IMR-90 (cell line): ENCODE results near the gene DNMT3L. TPM values are rescaled to one million over a fixed set of nuclear protein-coding genes. Genes with fewer than 3 reads are reported as not detected.

Source experiments
- ATAC-seq: fragments of 200-7000 bp; cut with Tn5 transposase; 2 replicates; pipeline ENCODE4 v1.9.1; 2020; ENCODE audit warnings: low read depth, mild to moderate bottlenecking, moderate library complexity
- BruUV-seq: library from RNA; stranded (reverse); fragments of 400-500 nt; replicated peaks from 2 replicates; lab custom pipeline; 2021; lab: Mats Ljungman, UMichigan
- CTCF ChIA-PET: fragments of 300-600 bp; formaldehyde crosslinking; extraction: SDS; loops from one replicate; lab custom pipeline; 2021; ENCODE audit warnings: antibody characterized with exemption; lab: Yijun Ruan, JAX
- POLR2A ChIA-PET: fragments of 300-600 bp; sonication (Branson Sonifier 250); formaldehyde crosslinking; loops from one replicate; lab custom pipeline; 2022; ENCODE audit warnings: antibody characterized with exemption; ENCODE audit not compliant: unreplicated experiment; lab: Charles Lee
- DNase-seq: peaks from one replicate; pipeline ENCODE4 v3.0.0; 2013
- H2AFZ ChIP-seq: replicated peaks from 2 replicates; pipeline ENCODE3; 2013; ENCODE audit warnings: low read length, mild to moderate bottlenecking; ENCODE audit not compliant: poor library complexity
- H2AK5ac ChIP-seq: 2 replicates; pipeline ENCODE4 v1.6.1; 2013; ENCODE audit warnings: low read depth, low read length, inconsistent platforms
- H2AK9ac ChIP-seq: replicated peaks from 2 replicates; pipeline ENCODE3; 2013; ENCODE audit warnings: mild to moderate bottlenecking, low read depth, low read length, moderate library complexity; ENCODE audit not compliant: poor library complexity
- H2BK120ac ChIP-seq: 2 replicates; pipeline ENCODE4 v1.6.1; 2013; ENCODE audit warnings: low read depth, low read length, inconsistent platforms
- H2BK15ac ChIP-seq: 3 replicates; pipeline ENCODE4 v1.6.1; 2013; ENCODE audit warnings: low read depth, low read length, inconsistent platforms
- H2BK20ac ChIP-seq: 2 replicates; pipeline ENCODE4 v1.6.1; 2013; ENCODE audit warnings: low read depth, mild to moderate bottlenecking, inconsistent platforms, low read length, moderate library complexity
- H2BK5ac ChIP-seq: 2 replicates; pipeline ENCODE4 v1.6.1; 2013; ENCODE audit warnings: mild to moderate bottlenecking, low read depth, low read length, inconsistent platforms; ENCODE audit not compliant: poor library complexity, severe bottlenecking
- H3K14ac ChIP-seq: replicated peaks from 2 replicates; pipeline ENCODE4 v1.6.1; 2013; ENCODE audit warnings: low read depth, low read length, inconsistent platforms
- H3K18ac ChIP-seq: 2 replicates; pipeline ENCODE4 v1.6.1; 2013; ENCODE audit warnings: low read depth, low read length, control low read depth
- H3K23ac ChIP-seq: 2 replicates; pipeline ENCODE4 v1.6.1; 2013; ENCODE audit warnings: low read depth, low read length, inconsistent platforms
- H3K27ac ChIP-seq: 2 replicates; pipeline ENCODE4 v1.5.1; 2013; ENCODE audit warnings: mild to moderate bottlenecking, control low read depth, low read length; ENCODE audit not compliant: insufficient read depth
- H3K27me3 ChIP-seq: 2 replicates; pipeline ENCODE4 v1.6.1; 2013; ENCODE audit warnings: low read length; ENCODE audit not compliant: control insufficient read depth, insufficient read depth
- H3K36me3 ChIP-seq: 2 replicates; pipeline ENCODE4 v1.6.1; 2013; ENCODE audit warnings: low read length, mixed read lengths; ENCODE audit not compliant: control insufficient read depth, insufficient read depth
- H3K4ac ChIP-seq: 2 replicates; pipeline ENCODE4 v1.6.1; 2013; ENCODE audit warnings: low read depth, low read length, inconsistent platforms
- H3K4me1 ChIP-seq: 2 replicates; pipeline ENCODE4 v1.6.1; 2013; ENCODE audit warnings: low read length, mixed read lengths; ENCODE audit not compliant: control insufficient read depth, insufficient read depth
- H3K4me2 ChIP-seq: 2 replicates; pipeline ENCODE4 v1.6.1; 2013; ENCODE audit warnings: low read depth, mild to moderate bottlenecking, control low read depth, low read length, moderate library complexity
- H3K4me3 ChIP-seq: 2 replicates; pipeline ENCODE4 v1.5.1; 2013; ENCODE audit warnings: low read depth, mild to moderate bottlenecking, control low read depth, low read length, moderate library complexity; ENCODE audit not compliant: insufficient read depth
- H3K56ac ChIP-seq: 2 replicates; pipeline ENCODE4 v1.6.1; 2013; ENCODE audit warnings: low read length, inconsistent platforms; ENCODE audit not compliant: insufficient read depth; ENCODE audit errors: extremely low read depth
- H3K79me1 ChIP-seq, 2 experiments: 2 replicates each; pipeline ENCODE4 v1.6.1; 2013; ENCODE audit warnings: low read length in 2 of 2, inconsistent platforms in 1 of 2, low read depth in 1 of 2
- H3K9ac ChIP-seq: 2 replicates; pipeline ENCODE4 v1.6.1; 2013; ENCODE audit warnings: low read depth, low read length, control low read depth
- H3K9me1 ChIP-seq: 2 replicates; pipeline ENCODE4 v1.6.1; 2013; ENCODE audit warnings: low read length, inconsistent platforms; ENCODE audit not compliant: insufficient read depth
- H3K9me3 ChIP-seq: 2 replicates; pipeline ENCODE4 v1.6.1; 2013; ENCODE audit warnings: low read length; ENCODE audit not compliant: control insufficient read depth, insufficient read depth
- H4K20me1 ChIP-seq: 2 replicates; pipeline ENCODE4 v1.6.1; 2013; ENCODE audit warnings: low read length, inconsistent platforms; ENCODE audit not compliant: insufficient read depth
- H4K5ac ChIP-seq: 2 replicates; pipeline ENCODE4 v1.6.1; 2013; ENCODE audit warnings: mild to moderate bottlenecking, low read depth, low read length, control low read depth
- H4K8ac ChIP-seq, 2 experiments: 2 replicates each; pipeline ENCODE4 v1.6.1; 2013; ENCODE audit warnings: low read depth in 2 of 2, low read length in 2 of 2, control low read depth in 1 of 2, inconsistent platforms in 1 of 2
- H4K91ac ChIP-seq: 2 replicates; pipeline ENCODE4 v1.6.1; 2013; ENCODE audit warnings: low read depth, low read length, inconsistent platforms; ENCODE audit not compliant: insufficient read depth
- BHLHE40 ChIP-seq: fragments of 150-350 bp; IDR thresholded peaks from 2 replicates; pipeline ENCODE4 v1.6.1; 2016; ENCODE audit warnings: mild to moderate bottlenecking, low read depth, low read length
- CEBPB ChIP-seq: IDR thresholded peaks from 2 replicates; pipeline ENCODE4 v1.6.1; 2012; ENCODE audit warnings: low read depth, low read length, improper control_type of control experiment
- CHD1 ChIP-seq: IDR thresholded peaks from 2 replicates; pipeline ENCODE4 v1.6.1; 2012; ENCODE audit warnings: low read depth, low read length, improper control_type of control experiment
- FOS ChIP-seq: fragments of 150-350 bp; IDR thresholded peaks from 2 replicates; pipeline ENCODE4 v1.6.1; 2016; ENCODE audit warnings: low read depth, low read length
- MAFK ChIP-seq: IDR thresholded peaks from 2 replicates; pipeline ENCODE4 v1.6.1; 2012; ENCODE audit warnings: low read depth, low read length, improper control_type of control experiment
- MAZ ChIP-seq: IDR thresholded peaks from 2 replicates; pipeline ENCODE4 v1.6.1; 2012; ENCODE audit warnings: low read depth, mild to moderate bottlenecking, low read length, improper control_type of control experiment, moderate library complexity, borderline replicate concordance
- MXI1 ChIP-seq: IDR thresholded peaks from 2 replicates; pipeline ENCODE4 v1.6.1; 2012; ENCODE audit warnings: low read depth, mild to moderate bottlenecking, low read length, moderate library complexity, borderline replicate concordance
- NFE2L2 ChIP-seq: fragments of 150-350 bp; IDR thresholded peaks from 2 replicates; pipeline ENCODE4 v1.6.1; 2016; ENCODE audit warnings: low read depth, mild to moderate bottlenecking, low read length
- POLR2A ChIP-seq: IDR thresholded peaks from 2 replicates; pipeline ENCODE4 v1.6.1; 2012; ENCODE audit warnings: mild to moderate bottlenecking, low read depth, low read length
- RAD21 ChIP-seq: IDR thresholded peaks from 2 replicates; pipeline ENCODE4 v1.6.1; 2012; ENCODE audit warnings: low read length, improper control_type of control experiment
- RCOR1 ChIP-seq: IDR thresholded peaks from 2 replicates; pipeline ENCODE4 v1.6.1; 2012; ENCODE audit warnings: mild to moderate bottlenecking, low read length, improper control_type of control experiment; ENCODE audit not compliant: insufficient replicate concordance
- RFX5 ChIP-seq: IDR thresholded peaks from 2 replicates; pipeline ENCODE4 v1.8.0; 2012; ENCODE audit warnings: low read depth, mild to moderate bottlenecking, low read length, moderate library complexity
- SMC3 ChIP-seq: fragments of 150-350 bp; IDR thresholded peaks from 2 replicates; pipeline ENCODE4 v1.6.1; 2016; ENCODE audit warnings: low read depth, mild to moderate bottlenecking, antibody characterized with exemption, low read length, moderate library complexity
- WGBS, 2 experiments: methylation state at CpG; one replicate each; pipeline versions ENCODE4 v1.1.5 to v1.1.7; 2013; ENCODE audit warnings: missing lambda C conversion rate in 2 of 2; ENCODE audit not compliant: insufficient read length in 1 of 2; ENCODE audit errors: extremely low coverage in 2 of 2; 5-methylcytosine and 5-hydroxymethylcytosine counted together
- dilution Hi-C: fragments of 300-500 bp; cut with HindIII; formaldehyde crosslinking; loops from one replicate; pipeline ENCODE4 v1.14.3; 2018; ENCODE audit warnings: low sequenced_read_pairs; ENCODE audit not compliant: unreplicated experiment
- in situ Hi-C: fragments of 300-500 bp; cut with MboI; formaldehyde crosslinking; loops from 3 replicates; pipeline ENCODE4 v1.14.3; 2019; ENCODE audit warnings: low sequenced_read_pairs, inconsistent platforms, mixed read lengths
- intact Hi-C: fragments of 100-400 bp; cut with micrococcal nuclease; formaldehyde crosslinking; loops from 2 replicates; pipeline ENCODE4 v1.10.0; 2022
- polyA plus RNA-seq, 3 experiments: library from polyadenylated mRNA; depleted of rRNA; stranded (reverse); fragments of >200 nt; gene quantifications; 2 replicates each; pipeline ENCODE4 v1.2.3, GENCODE V29; 2012; ENCODE audit warnings: low replicate concordance in 1 of 3
- total RNA-seq: library from RNA; depleted of rRNA; stranded (reverse); fragments of >200 nt; gene quantifications from 2 replicates; pipeline ENCODE4 v1.2.3, GENCODE V29; 2012
- TF ChIP-seq, protein P1 (sequence below): conservative IDR thresholded peaks from 2 replicates; pipeline ENCODE4 v1.5.1; 2012; ENCODE audit warnings: mild to moderate bottlenecking, low read depth, low read length, improper control_type of control experiment
- TF ChIP-seq, protein P2 (sequence below): fragments of 150-350 bp; IDR thresholded peaks from 2 replicates; pipeline ENCODE4 v1.6.1; 2016; ENCODE audit warnings: low read depth, mild to moderate bottlenecking, low read length, moderate library complexity, borderline replicate concordance
- TF ChIP-seq, protein P3 (sequence below): fragments of 150-350 bp; IDR thresholded peaks from 2 replicates; pipeline ENCODE4 v1.6.1; 2017; ENCODE audit warnings: mild to moderate bottlenecking, antibody characterized with exemption, low read length, low read depth

DNMT3L gene
- total and polyA plus RNA-seq, 2 of the 4 experiments (the other 2 are of a cell fraction), result not detected

DNA sequence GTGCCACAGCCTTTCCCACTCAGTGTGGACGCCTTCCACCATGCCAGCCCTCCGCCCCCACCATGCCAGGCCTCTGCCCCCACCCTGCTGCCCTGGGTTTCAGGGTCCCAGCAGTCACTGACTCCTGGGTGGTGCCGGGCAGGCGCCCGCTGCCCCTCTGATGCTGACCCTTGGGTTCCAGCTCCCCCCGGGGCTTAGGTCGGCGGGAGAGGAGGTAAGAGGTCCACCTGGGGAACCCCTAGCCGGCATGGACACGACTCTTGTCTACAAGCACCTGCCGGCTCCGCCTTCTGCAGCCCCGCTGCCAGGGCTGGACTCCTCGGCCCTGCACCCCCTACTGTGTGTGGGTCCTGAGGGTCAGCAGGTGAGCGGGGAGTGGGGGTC is 31.1 kb upstream of the DNMT3L start:
- DNase-seq, result no peak
- Histone ChIP-seq H4K5ac (no peak overlapping the region), H2BK15ac (no peak overlapping the region), H2BK120ac (no peak overlapping the region), H2AFZ (no peak overlapping the region), H4K20me1 (no peaks in the 10 kb centered on the region; the same call in 1 of the 2 replicates), H3K56ac (no peak overlapping the region), H2BK20ac (no peak overlapping the region), H2AK5ac (no peak overlapping the region), H3K27me3 (peaks cover 12% of the 10 kb centered on the region; the same call in 1 of the 2 replicates), H4K8ac (no peak overlapping the region), H3K9me1 (no peaks in the 10 kb centered on the region), H3K14ac (no peak overlapping the region), H2BK5ac (no peak overlapping the region), H3K23ac (no peak overlapping the region), H3K9ac (no peak overlapping the region), H3K4ac (no peak overlapping the region), H3K4me1 (0 out of 2 replicates have a peak, but pooled peaks cover 3% of the 10 kb centered on the region), H3K79me1 (no peaks in the 10 kb centered on the region), H4K91ac (no peak overlapping the region), H3K36me3 (no peaks in the 10 kb centered on the region), H2AK9ac (no peak overlapping the region), H3K9me3 (no peaks in the 10 kb centered on the region), H3K18ac (no peak overlapping the region), H3K4me2 (no peak overlapping the region), H3K4me3 (no peak overlapping the region), H3K27ac (no peak overlapping the region)
- BruUV-seq, result no TSS peak
- ATAC-seq, result no peak
- in situ Hi-C loops (no loop called here), intact Hi-C loops (no loop called here), dilution Hi-C loops (no loop called here)
- TF ChIP-seq BHLHE40 (no peak), RFX5 (no peak), MAFK (no peak), CHD1 (no peak), POLR2A (no peak), RAD21 (no peak), MAZ (no peak), FOS (no peak), SMC3 (no peak), CEBPB (no peak), RCOR1 (no peak), NFE2L2 (no peak), MXI1 (no peak)
- TF ChIP-seq, protein P1, sequence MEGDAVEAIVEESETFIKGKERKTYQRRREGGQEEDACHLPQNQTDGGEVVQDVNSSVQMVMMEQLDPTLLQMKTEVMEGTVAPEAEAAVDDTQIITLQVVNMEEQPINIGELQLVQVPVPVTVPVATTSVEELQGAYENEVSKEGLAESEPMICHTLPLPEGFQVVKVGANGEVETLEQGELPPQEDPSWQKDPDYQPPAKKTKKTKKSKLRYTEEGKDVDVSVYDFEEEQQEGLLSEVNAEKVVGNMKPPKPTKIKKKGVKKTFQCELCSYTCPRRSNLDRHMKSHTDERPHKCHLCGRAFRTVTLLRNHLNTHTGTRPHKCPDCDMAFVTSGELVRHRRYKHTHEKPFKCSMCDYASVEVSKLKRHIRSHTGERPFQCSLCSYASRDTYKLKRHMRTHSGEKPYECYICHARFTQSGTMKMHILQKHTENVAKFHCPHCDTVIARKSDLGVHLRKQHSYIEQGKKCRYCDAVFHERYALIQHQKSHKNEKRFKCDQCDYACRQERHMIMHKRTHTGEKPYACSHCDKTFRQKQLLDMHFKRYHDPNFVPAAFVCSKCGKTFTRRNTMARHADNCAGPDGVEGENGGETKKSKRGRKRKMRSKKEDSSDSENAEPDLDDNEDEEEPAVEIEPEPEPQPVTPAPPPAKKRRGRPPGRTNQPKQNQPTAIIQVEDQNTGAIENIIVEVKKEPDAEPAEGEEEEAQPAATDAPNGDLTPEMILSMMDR, result no peak
- TF ChIP-seq, protein P2, sequence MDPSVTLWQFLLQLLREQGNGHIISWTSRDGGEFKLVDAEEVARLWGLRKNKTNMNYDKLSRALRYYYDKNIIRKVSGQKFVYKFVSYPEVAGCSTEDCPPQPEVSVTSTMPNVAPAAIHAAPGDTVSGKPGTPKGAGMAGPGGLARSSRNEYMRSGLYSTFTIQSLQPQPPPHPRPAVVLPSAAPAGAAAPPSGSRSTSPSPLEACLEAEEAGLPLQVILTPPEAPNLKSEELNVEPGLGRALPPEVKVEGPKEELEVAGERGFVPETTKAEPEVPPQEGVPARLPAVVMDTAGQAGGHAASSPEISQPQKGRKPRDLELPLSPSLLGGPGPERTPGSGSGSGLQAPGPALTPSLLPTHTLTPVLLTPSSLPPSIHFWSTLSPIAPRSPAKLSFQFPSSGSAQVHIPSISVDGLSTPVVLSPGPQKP, result no peak
- TF ChIP-seq, protein P3, sequence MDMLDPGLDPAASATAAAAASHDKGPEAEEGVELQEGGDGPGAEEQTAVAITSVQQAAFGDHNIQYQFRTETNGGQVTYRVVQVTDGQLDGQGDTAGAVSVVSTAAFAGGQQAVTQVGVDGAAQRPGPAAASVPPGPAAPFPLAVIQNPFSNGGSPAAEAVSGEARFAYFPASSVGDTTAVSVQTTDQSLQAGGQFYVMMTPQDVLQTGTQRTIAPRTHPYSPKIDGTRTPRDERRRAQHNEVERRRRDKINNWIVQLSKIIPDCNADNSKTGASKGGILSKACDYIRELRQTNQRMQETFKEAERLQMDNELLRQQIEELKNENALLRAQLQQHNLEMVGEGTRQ, result no peak
- WGBS, 2 experiments, result 100% methylated on average over 1 of the region's 15 CpGs; no CpG with 5 or more reads in 1 of the 2 experiments
- CTCF ChIA-PET, result no interaction called here
- POLR2A ChIA-PET, result no interaction called here
